Panc1 (cell line): ENCODE results near the gene DGKK. TPM values are rescaled to one million over a fixed set of nuclear protein-coding genes. Genes with fewer than 3 reads are reported as not detected.

ENCODE experiments used
- ATAC-seq: fragments of 200-7000 bp; cut with Tn5 transposase; 2 replicates; pipeline ENCODE4 v1.9.1; 2020; ENCODE audit warnings: mild to moderate bottlenecking, moderate library complexity
- BruUV-seq: library from RNA; stranded (reverse); fragments of 400-500 nt; replicated peaks from 2 replicates; lab custom pipeline; 2021; lab: Mats Ljungman, UMichigan
- CTCF ChIA-PET: fragments of 300-600 bp; sonication (Branson Sonifier 250); formaldehyde crosslinking; loops from one replicate; lab custom pipeline; 2022; ENCODE audit warnings: antibody characterized with exemption; lab: Charles Lee
- POLR2A ChIA-PET: fragments of 300-600 bp; sonication (Branson Sonifier 250); formaldehyde crosslinking; loops from one replicate; lab custom pipeline; 2022; ENCODE audit warnings: antibody characterized with exemption; lab: Charles Lee
- DNase-seq: peaks from one replicate; pipeline ENCODE4 v3.0.0-alpha.2; 2010; ENCODE audit warnings: low read depth, low spot score
- H3K27ac ChIP-seq: 2 replicates; pipeline ENCODE4 v1.5.1; 2011; ENCODE audit warnings: mild to moderate bottlenecking, low read length, inconsistent platforms
- H3K27me3 ChIP-seq: fragments of 200-500 bp; sonication (Bioruptor generic); 2 replicates; pipeline ENCODE4 v1.6.0; 2014; ENCODE audit warnings: low read length, inconsistent platforms; ENCODE audit not compliant: control insufficient read depth, insufficient read depth
- H3K36me3 ChIP-seq: fragments of 200-500 bp; sonication (Bioruptor generic); 2 replicates; pipeline ENCODE4 v1.5.1; 2014; ENCODE audit warnings: inconsistent platforms, mild to moderate bottlenecking, low read length, moderate library complexity; ENCODE audit not compliant: control insufficient read depth, insufficient read depth
- H3K4me1 ChIP-seq: 2 replicates; pipeline ENCODE4 v1.5.1; 2011; ENCODE audit warnings: inconsistent platforms, mild to moderate bottlenecking, low read length, moderate library complexity; ENCODE audit not compliant: control insufficient read depth, insufficient read depth
- H3K4me3 ChIP-seq, 2 experiments: 2 replicates each; pipeline ENCODE4 v1.5.1; 2011 to 2012; ENCODE audit warnings: low read depth in 2 of 2, low read length in 2 of 2, mild to moderate bottlenecking in 2 of 2, inconsistent platforms in 1 of 2, moderate library complexity in 1 of 2
- H3K9me3 ChIP-seq: fragments of 200-500 bp; sonication (Bioruptor generic); 2 replicates; pipeline ENCODE4 v1.5.1; 2014; ENCODE audit warnings: low read depth, mild to moderate bottlenecking, inconsistent platforms, low read length, moderate library complexity; ENCODE audit not compliant: control insufficient read depth, insufficient read depth
- CTCF ChIP-seq: fragments of 450-650 bp; IDR thresholded peaks from 2 replicates; pipeline ENCODE4 v1.5.1; 2017; ENCODE audit warnings: mild to moderate bottlenecking
- POLR2AphosphoS5 ChIP-seq: IDR thresholded peaks from 2 replicates; pipeline ENCODE4 v1.6.1; 2012; ENCODE audit warnings: mild to moderate bottlenecking, low read depth, low read length, moderate library complexity
- REST ChIP-seq, 2 experiments: IDR thresholded peaks; 2 replicates each; pipeline ENCODE4 v1.6.1; 2011 to 2012; ENCODE audit warnings: low read depth in 2 of 2, control low read depth in 1 of 2, low read length in 1 of 2, mild to moderate bottlenecking in 1 of 2, moderate library complexity in 1 of 2; ENCODE audit not compliant: insufficient read depth in 1 of 2
- SIN3A ChIP-seq: IDR thresholded peaks from 2 replicates; pipeline ENCODE4 v1.6.1; 2012; ENCODE audit warnings: low read depth, mild to moderate bottlenecking, low read length, moderate library complexity, borderline replicate concordance; ENCODE audit not compliant: insufficient read depth
- TCF7L2 ChIP-seq: IDR thresholded peaks from 2 replicates; pipeline ENCODE4 v1.6.1; 2011; ENCODE audit warnings: mild to moderate bottlenecking, low read depth, low read length, inconsistent platforms
- in situ Hi-C: cut with HindIII; loops from 2 replicates; pipeline ENCODE4 v1.10.0; 2016; ENCODE audit warnings: low sequenced_read_pairs, low pct_unique_long_range_greater_than_20kb
- intact Hi-C: fragments of 100-400 bp; cut with micrococcal nuclease; formaldehyde crosslinking; loops from one replicate; pipeline ENCODE4 v1.10.0; 2022; ENCODE audit not compliant: unreplicated experiment
- total RNA-seq: library from RNA; stranded (reverse); gene quantifications from one replicate; pipeline ENCODE4 v1.2.1, GENCODE V29; 2021; ENCODE audit not compliant: unreplicated experiment

Gene DGKK
- total RNA-seq, 1 experiment from 2014 or later: not detected

GRCh38 chrX:50386520-50386919 lies 84.1 kb downstream of the DGKK start:
- TF ChIP-seq REST (IDR thresholded peaks at IDR 0.05; ENCODE audit: insufficient read depth in 1 of 2, low read depth in 2 of 2, low read length in 1 of 2) (no peak), TCF7L2 (no peak), POLR2AphosphoS5 (no peak), SIN3A (no peak), CTCF (no peak)

GRCh38 chrX:50381729-50382415 lies 88.8 kb downstream of the DGKK start:
- DNase-seq (no peak), ATAC-seq (no peak)
- no TSS peak for BruUV-seq
- Histone ChIP-seq H3K4me3 (no peak overlapping the region), H3K9me3 (no peaks in the 10 kb centered on the region), H3K4me1 (no peaks in the 10 kb centered on the region), H3K27me3 (no peaks in the 10 kb centered on the region), H3K27ac (no peak overlapping the region), H3K36me3 (no peaks in the 10 kb centered on the region)
- in situ Hi-C loops: no loop called here
- ChIA-PET POLR2A (no interaction called here), CTCF (no interaction called here)
- intact Hi-C loops: no loop called here
- no peak for TF ChIP-seq POLR2AphosphoS5
- no peak for TF ChIP-seq REST (IDR thresholded peaks at IDR 0.05; ENCODE audit: insufficient read depth in 1 of 2, low read depth in 2 of 2, low read length in 1 of 2)
- no peak for TF ChIP-seq TCF7L2
- no peak for TF ChIP-seq SIN3A
- no peak for TF ChIP-seq CTCF

More at GRCh38 chrX:50386520-50386919, 84.1 kb downstream of the DGKK start:
- POLR2A ChIA-PET: no interaction called here
- Histone ChIP-seq H3K9me3 (no peaks in the 10 kb centered on the region), H3K27ac (no peak overlapping the region), H3K4me3 (no peak overlapping the region), H3K36me3 (no peaks in the 10 kb centered on the region), H3K27me3 (no peaks in the 10 kb centered on the region), H3K4me1 (no peaks in the 10 kb centered on the region)
- no TSS peak for BruUV-seq
- CTCF ChIA-PET: no interaction called here
- in situ Hi-C loops (no loop called here), intact Hi-C loops (no loop called here)
- ATAC-seq: no peak
- no peak for DNase-seq
